Stimulated activated CD4-positive, alpha-beta T cell treated with anti-CD3 and anti-CD28 coated beads, TNF-alpha, amount 100 ng/mL, for 4 hours (primary cell): ENCODE measurements around the gene FN3KRP.

Experiments used
- DNase-seq, 3 experiments: peaks; one replicate each; pipeline ENCODE4 v3.0.0-alpha.2; 2020; ENCODE audit warnings: low read depth in 3 of 3

FN3KRP gene

DNA sequence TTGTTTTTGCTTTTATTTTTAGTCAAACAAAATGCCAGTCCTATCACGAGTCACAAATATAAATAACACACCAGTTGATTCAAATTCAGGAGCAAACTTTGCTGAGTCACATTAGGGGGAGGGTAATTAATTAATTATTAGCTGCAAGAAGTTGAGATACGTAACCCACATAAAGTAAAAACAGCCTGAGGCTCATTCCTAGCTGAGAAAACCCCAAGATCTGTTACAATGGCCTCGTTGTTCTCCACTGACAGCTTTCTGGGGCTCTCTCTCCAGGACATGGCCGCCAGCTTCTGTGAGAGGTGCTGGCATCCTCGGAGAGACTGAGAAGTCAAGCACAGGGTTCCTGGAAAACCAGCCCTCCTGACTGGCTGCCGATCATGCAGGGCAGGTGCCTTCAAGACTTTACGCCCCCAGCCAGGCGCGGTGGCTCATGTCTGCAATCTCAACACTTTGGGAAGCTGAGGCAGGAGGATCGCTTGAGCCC is 29.1 kb upstream of the FN3KRP start:
- no peak for DNase-seq

DNA sequence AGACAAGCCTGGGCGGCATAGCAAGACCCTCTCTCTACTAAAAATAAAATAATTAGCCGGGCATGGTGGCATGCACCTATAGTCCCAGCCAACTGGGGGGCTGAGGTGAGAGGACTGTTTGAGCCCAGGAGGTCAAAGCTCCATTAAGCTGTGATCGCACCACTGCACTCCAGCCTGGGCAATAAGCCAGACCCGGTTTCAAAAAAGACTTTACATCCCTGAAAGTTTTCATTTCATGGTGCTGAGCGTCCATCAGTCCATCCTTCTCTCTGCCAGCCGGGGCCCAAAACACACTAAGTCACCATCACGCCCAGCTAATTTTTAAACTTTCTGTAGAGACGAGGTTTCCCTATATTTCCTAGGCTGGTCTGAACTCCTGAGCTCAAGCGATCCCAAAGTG is 28.6 kb upstream of the FN3KRP start:
- DNase-seq: no peak

DNA sequence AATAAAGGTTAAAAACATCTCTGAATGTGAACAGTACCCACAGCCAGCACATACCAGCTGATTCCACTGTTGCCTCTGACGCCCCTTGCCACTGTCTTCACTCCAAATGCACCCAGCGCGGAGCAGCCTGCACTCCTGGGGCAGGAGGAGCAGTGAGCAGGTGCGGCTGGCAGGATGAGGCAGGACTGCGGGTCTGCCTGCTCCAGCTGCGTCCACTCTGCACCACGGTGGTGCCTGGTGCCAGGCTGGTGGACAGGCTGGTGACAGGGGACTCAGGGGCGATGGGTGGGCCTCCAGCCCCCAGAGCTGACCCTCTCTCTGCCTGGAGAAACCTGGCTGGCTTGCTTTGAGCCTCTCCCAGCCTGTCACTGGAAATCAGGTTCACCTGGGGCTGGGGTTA is 27.4 kb upstream of the FN3KRP start:
- DNase-seq: no peak

DNA sequence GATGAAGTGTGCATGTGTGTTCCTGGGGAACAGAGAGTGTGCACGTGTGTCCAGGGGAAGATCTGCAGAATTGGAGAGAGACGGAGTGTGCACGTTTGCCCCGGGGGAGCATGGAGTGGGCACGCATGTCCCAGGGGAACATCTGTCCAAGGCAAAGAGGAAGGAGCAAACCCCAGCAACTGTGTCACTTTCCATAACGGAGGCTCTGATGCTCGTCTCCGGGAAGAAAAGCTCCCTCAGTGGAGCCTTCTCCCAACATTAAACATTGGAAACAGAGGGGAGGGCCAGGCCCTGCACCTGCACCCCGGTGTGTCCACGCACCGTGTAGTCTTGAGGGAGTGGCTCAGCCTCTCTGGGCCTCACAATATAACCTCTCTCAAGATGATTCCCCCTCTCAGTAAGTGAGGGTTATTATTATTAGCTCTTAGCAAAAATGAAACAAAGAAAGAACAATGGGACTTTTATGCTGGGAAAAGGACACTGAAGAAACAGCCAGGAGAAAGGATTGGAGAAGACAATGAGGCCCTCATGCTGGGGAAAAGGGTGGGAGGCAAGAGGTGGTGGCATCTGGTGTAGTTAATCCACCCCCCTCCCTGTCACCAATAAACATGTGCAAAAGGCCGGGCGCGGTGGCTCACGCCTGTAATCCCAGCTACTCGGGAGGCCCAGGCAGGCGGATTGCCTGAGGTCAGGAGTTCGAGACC is 25.6 kb upstream of the FN3KRP start:
- no peak for DNase-seq

DNA sequence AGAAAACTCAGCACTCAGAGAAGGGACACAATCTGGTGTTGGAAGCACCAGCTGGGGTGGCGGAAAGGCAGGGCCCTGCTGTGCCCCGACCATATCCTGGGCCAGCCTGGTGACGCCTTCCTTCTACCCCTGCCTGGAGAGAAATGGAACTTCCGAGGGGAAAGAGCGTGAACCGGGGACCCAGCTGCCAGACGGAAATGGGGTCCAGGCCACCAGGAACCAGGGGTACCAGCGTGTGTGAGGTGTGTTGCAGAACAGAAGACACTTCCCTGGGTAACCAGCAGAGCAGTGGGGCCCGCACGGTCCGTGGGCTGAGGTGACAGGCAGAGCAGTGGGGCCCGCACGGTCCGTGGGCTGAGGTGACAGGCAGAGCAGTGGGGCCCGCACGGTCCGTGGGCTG is 24.8 kb upstream of the FN3KRP start:
- no peak for DNase-seq

DNA sequence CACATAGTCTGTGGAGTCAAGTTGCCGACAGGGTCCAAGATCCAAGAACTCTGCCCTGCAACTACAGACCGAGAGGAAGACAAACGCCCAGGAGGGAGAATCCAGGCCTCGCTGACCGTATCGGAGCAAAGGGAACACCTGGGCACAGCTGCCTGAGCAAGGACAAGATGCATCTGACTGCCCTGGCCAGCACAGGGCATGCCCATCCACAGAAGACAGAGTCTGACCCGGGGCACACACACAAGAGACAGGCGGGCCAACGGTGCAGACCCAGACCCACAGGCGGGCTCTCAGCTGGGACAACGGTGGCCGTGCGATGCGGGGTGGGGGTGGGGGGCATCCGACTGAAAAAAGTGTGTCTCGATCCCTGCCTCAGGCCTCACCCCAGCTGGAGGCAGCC is 24.2 kb upstream of the FN3KRP start:
- DNase-seq: no peak

DNA sequence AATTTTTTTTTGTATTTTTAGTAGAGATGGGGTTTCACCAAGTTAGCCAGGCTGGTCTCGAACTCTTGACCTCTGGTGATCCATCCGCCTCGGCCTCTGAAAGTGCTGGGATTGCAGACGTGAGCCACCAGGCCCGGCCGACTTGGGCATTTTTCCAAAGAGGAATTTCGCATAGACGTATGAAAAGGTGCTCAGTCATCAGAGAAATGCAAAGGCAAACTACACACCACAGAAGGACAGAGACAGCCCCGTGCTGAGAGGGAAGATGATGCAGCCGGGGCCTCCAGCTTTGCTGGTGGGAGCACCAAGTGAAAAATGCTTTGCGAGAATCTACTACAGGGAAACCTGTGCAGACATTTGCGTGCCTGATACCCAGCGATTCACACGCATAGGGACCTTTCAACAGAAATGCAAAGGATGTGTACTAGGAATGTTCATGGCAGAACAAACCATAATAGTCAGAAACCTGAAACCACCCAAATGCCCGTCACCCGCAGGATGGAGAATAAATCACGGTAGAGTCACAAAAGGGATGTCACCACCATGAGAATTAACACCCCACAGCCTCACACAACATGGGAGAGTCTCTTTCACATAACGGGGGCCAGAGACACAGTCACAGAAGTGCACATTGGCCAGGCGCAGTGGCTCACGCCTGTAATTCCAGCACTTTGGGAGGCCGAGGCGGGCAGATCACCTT is 23.2 kb upstream of the FN3KRP start:
- DNase-seq: no peak

DNA sequence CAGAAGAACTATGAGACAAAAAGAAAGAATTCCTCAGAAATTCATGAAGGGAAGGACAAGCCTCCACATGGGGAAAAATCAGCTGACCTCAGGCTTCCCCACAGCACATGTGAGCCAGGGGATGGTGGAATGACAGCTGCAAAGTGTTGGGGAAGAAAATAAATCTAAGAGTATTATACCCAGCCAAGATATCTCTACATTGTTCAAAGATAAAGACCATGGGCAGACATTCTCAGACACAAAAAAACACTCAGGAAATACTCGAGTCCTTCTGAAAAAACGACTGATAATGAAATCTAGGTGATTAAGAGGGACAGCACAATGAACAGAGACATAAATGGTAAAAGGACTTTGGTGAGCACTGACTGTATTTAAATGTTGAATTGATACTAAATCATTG is 21.9 kb upstream of the FN3KRP start:
- no peak for DNase-seq

DNA sequence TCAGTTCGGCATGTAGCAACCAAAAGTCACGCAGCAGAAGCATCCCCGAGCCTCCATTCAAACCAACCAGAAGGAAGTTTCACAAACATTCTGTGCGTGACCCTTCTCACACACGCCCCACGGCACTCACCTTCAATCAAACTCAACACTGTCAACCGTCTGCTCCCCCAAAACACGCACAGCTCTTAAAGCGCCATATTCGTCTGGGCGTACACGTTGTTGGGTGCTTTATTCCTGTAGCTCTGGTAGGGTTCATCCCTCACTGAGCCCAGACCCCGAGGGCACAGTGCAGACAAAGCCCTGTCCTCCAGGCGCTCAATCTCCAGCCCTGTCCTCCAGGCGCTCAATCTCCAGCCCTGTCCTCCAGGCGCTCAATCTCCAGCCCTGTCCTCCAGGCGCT is 20.2 kb upstream of the FN3KRP start:
- no peak for DNase-seq

DNA sequence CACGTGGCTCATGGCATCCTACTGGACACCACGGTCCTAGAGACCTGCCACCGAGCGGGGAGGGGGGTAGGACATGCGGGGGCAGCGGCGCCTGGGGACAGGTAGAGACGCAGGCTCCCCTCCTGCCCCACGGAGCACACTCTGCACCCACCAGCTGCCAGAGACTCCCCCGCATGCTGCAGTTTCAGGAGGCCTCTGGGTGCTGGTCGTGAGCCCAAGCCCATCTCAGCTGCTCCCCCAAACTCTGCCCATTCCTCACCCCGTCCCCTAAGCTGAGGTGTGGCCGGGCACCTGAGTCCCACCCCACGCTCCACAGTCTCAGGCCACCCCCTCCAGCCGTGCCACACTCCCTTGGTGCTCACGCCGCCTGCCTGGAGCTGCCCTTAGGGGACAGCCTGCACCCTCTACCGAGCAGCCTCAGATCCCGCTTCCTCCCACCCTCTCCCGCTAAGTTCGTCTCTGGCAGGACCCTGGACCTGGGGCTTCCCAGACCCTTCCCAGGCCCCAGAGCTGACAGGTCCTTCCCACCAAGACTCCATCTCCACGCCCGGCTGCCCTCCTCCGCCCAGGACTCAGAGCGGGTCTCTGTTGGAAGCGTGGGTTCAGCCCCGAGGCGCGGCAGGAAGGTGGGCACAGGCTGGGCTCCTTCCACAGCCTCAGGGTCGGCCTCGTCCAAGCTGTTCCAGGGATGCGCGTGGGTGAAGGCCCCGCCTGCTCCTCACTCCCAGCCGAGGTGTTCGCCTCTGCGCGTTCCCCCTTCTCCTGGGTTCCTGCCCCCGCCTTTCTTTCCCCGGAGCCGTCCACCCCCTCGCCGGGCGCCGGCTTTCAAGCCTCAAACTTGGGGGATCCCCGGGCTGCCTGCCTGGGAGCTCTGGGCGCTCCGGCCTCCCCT is 19.3 kb upstream of the FN3KRP start:
- no peak for DNase-seq

DNA sequence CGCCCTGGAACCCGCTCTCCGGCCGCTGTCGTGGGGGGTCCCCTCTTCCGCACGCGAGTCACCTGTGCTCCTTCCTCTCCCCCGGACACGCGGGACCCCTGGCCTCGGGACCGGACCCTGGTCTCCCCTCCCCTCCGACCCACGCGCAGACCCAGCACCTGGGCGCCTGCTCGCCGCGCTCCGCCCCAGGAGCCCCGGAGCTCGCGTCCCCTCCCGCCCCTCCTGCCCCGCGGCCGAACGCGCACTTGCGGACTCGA is 18.8 kb upstream of the FN3KRP start:
- no peak for DNase-seq

DNA sequence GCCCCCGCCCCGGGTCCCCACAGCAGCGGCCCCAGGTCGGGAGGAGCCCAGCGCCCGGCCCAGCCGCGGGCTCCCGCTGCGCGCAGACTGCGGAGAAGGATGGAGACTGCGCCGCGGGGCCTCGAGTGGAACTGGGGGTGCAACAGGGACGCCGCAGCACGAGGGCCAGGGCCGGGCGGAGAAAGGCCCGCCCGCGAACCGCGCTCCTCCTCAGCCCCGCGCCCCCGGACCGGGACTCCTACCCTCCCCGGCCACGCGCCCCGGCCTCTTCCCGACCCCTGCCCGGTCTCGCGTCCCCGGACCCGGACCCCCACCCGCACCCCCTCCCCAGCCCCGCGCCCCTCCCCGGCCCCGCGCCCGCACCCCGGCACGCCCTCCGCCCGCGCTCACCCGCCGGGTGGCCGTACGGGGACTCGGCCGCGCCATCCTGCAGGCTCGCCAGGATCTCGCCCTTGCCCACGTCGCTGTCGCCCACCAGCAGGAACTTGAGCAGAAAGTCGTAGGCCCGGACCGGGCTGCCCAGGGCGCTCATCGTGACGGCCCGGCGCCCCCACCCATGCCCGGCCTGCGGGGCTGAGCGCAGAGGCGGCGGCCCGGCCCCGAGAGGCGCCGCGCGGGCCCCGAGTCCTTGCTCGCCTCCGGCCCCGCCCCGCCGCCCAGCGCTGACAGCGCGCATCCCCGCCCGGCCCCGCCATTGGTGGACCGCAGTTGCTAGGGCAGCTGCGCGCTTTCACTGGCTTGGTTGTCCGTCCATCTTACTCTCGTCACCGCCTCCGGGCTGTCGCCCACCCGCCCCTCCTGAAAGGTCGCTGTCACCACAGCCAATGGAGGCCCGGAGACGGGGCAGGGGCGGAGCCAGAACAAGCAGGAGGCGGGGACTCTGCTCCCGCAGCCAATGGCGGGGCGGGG is 18.2 kb upstream of the FN3KRP start, which contains the start of gene RAB40B:
Gene RAB40B (minus strand): TSS at position 634 of the 909 bp plus-strand sequence. CDS start 102 bp downstream, at position 532.
- DNase-seq: peak; percentile 94 to 99 (median 99)

DNA sequence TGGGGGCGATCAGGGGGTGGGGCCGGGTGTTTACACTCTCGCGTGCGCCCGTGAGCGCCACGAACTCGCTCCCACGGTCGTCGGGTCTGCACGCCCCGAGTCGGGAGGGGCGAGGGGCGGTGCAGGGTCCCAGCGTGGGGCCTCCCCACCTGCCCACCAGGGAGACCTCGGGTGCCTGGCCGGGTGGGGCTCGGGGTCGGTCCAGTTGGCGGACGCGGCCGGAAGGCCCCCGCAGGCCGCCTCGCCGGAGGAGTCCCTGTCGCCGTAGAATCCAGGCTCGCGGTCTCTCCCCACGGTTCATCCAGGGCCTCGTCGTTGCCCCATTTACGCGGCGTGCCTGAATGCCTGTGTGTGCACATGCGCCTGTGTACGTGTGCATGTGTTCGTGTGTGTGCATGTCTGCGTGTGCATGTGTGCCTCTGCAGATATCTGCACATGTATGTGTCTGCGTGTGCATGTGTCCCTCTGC is 17.5 kb upstream of the FN3KRP start:
- no peak for DNase-seq

DNA sequence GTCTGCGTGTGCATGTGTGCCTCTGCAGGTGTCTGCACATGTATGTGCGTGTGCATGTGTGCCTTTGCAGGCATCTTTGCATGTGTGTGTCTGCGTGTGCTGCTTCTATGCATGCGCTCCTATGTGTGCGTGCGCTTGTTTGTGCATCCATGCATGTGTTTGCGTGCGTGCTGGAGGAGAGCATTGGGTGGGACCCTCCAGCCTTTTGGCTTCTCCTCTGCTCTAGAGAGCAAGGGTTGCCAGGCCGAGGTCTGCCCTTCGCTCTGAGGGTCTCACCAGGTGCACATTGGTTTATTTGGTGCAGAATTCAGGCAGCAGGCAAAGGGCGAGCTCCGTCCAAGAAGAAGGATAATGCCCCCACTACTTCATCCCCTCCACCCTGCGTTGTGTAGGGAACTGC is 17.0 kb upstream of the FN3KRP start:
- no peak for DNase-seq

DNA sequence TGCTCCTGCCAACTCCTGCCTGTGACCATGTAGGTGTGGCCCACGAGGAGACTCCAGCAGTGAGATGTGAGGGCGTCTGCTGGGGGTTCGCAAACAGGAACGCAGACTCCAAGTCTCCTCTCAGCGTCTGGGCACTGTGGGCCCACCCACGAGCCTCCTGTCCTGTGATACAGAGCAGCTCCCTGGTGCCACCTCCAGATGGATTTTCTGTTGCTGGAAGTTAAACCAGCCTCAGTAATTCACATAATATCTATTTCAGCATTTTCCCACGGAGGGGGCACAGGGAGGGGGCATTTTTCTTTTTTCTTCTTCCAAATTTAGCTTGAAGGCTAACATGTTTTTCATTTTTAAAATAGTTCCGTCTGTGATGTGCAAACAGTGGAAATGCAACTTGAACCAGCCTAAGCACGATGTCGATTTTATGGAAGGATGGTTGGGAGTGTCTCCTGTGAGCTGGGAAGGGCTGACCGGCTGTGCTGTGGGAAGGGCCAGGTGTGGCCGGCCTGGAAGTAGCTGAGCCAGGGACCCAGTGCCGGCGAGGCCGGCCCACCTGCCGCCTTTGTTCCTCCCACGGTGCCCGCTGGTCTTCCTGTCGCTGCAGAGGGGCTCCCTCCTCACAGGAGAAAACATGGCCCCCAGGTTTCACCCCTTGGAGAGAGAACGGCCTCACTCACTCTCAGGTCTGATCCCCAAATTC is 14.1 kb upstream of the FN3KRP start:
- no peak for DNase-seq

DNA sequence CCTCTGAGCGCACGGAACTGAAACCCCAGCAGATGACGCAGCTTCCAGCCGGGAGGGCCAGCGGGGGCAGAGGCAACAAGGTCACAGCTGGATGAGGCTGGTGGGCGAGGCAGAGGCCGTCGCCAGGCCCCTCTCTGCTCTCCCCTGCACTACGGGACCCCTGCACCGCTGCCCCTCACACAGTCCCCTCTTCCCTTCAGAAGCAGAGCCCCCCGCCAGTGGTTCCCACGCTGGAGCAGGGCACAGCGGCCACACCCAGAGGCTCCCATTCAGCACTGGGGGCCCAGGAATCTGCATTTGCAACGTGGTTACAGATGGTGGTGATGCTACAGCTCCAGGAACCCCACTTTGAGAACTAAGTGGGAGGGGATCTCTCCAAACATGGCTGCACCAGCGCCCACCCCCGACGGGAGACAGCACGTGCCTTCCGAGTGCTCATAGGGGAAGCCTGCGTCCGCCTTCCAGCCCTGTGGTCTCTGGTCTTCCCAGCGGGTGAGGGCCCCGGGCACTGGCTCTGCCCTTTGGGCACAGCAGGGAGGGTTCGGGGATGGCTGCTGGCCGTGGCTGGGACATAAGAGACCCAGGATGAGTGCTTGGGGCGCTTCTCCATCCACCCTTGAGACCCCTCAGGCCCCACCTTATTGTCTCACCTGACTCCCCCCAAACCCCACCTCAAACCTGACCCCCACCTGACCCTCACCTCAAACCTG is 13.3 kb upstream of the FN3KRP start:
- no peak for DNase-seq

DNA sequence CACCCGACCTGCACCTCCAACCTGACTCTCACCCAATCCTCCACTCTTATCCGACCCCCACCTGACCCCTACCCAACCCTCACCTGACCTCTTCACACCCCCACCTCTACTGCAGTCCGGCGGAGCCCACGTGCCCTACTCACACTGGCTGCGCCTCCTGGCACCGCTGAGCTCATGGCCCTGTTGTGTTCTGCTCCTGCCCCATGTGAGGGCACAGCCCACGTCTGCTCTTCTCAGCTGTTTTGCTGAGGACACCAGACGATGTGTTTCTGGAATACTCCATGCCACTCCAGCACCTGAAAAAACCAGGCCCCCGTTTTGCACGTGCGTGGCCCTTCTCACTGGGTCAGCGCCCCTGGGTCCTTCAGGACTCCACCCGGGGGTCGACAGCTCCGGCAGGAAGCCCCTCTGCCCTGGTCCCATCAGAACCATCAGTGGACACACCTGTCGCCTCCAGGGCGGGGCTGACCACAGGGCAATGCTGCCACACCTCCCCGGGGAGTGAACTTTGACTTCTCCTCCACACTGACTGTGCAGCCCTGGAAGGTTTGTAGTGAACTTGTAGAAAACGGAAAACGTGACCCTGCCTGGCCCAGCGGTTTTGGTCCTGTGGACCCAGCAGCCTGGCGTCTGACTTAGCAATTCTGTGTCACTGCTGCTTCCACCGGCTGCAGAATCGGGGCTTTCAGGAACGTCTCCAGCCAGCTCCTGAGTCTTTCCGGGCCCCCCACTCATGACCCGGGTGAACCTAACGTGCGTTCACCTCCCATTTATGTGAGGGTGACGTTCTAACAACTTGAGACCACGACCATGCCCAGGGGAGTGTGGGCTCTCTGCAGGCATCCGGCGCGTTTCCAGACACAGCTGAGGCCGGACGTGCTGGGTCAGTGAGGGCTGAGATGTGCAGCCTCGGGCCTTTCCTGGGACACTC is 12.3 kb upstream of the FN3KRP start:
- no peak for DNase-seq

DNA sequence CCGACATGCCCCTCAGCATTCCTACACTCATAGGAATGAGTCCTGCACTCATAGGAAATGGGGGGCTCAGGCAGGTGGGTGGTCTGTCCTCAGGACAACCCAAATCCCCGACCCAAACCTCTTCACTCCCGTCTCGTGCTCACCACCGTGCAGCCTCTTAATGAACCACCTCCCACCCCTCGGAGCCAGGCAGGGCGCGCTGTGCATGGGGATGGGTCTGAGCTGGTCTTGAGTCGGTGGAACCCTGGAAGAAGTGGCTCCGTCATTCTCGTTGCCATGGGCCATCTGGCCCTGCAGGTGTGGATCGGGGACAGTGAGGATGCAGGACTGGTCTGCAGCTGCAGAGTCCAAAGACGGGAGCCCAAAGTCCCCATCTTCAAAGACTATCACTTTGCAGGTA is 11.6 kb upstream of the FN3KRP start:
- no peak for DNase-seq

DNA sequence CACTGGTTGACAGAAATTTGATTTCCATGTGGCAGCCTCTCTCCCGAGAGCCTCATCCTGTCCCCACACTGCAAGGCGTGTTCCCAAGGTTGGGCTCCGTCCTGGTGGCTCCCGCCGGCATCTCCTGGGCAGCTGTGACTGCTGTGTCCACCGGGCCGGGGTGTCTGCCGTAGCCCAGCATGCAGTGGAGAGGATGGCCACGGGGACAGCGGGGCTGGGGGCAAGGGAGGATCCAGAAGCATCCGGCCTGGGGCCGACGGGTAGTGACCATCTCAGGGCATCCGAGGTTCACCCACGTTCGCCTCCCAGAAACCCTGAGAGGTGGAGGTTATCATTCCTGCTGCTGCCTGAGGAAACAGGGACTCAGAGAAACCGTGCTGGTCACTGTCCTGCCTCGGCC is 10.8 kb upstream of the FN3KRP start:
- DNase-seq: no peak
